HepG2 (cell line): ENCODE data around the gene ADARB1. TPM values are rescaled to one million over a fixed set of nuclear protein-coding genes. Genes with fewer than 3 reads are reported as not detected.

Source experiments
- ATAC-seq: fragments of 200-7000 bp; cut with Tn5 transposase; 3 replicates; pipeline ENCODE4 v1.9.1; 2020; ENCODE audit warnings: mild to moderate bottlenecking, moderate library complexity
- BruUV-seq: library from RNA; stranded (reverse); fragments of 400-500 nt; replicated peaks from 2 replicates; lab custom pipeline; 2021; lab: Mats Ljungman, UMichigan
- CTCF ChIA-PET: fragments of 300-600 bp; formaldehyde crosslinking; extraction: SDS; loops from one replicate; lab custom pipeline; 2021; ENCODE audit warnings: low total read pairs, inconsistent platforms, low intra/inter-chr PET ratio; lab: Yijun Ruan, JAX
- POLR2A ChIA-PET: fragments of 350-600 bp; sonication (Branson Sonifier 250); formaldehyde crosslinking; loops from one replicate; lab custom pipeline; 2020; ENCODE audit warnings: antibody characterized with exemption, inconsistent platforms; lab: Yijun Ruan, JAX
- DNase-seq: peaks from one replicate; pipeline ENCODE4 v3.0.0-alpha.2; 2015; ENCODE audit warnings: low spot score
- FAIRE-seq: peaks from 3 replicates; lab custom pipeline; 2011; peaks lifted over from hg19 to GRCh38; lab: Jason Lieb, UNC
- H2AFZ ChIP-seq: one replicate; pipeline ENCODE4 v1.6.1; 2011; ENCODE audit warnings: low read length, inconsistent platforms
- H3K27ac ChIP-seq: fragments of 300-600 bp; 3 replicates; pipeline ENCODE4 v1.8.0; 2011; ENCODE audit warnings: mixed run types, mild to moderate bottlenecking, mixed read lengths, low read length, inconsistent platforms; ENCODE audit not compliant: insufficient read depth; ENCODE audit errors: extremely low read length
- H3K27me3 ChIP-seq, 2 experiments: fragments of 200-600 bp in 1 of 2; 2 replicates in 1 of 2; 3 replicates in 1 of 2; pipeline versions ENCODE4 v1.6.0 to v1.8.0; 2011; ENCODE audit warnings: low read length in 2 of 2, mild to moderate bottlenecking in 2 of 2, moderate library complexity in 2 of 2, inconsistent platforms in 1 of 2; ENCODE audit not compliant: insufficient read depth in 2 of 2, control insufficient read depth in 1 of 2
- H3K36me3 ChIP-seq, 2 experiments: fragments of 200-600 bp in 1 of 2; replicated peaks in 1 of 2; 2 replicates in 1 of 2; 3 replicates in 1 of 2; pipeline versions ENCODE4 v1.5.1 to v1.8.0; 2011; ENCODE audit warnings: low read length in 2 of 2, inconsistent platforms in 1 of 2; ENCODE audit not compliant: insufficient read depth in 2 of 2, control insufficient read depth in 1 of 2
- H3K4me1 ChIP-seq: 2 replicates; pipeline ENCODE4 v1.5.1; 2012; ENCODE audit warnings: low read length, inconsistent platforms; ENCODE audit not compliant: insufficient read depth
- H3K4me2 ChIP-seq: 2 replicates; pipeline ENCODE4 v1.6.0; 2011; ENCODE audit warnings: low read depth, low read length, inconsistent platforms
- H3K4me3 ChIP-seq, 3 experiments: fragments of 200-600 bp in 1 of 3; sonication (generic), shearing (Covaris generic) in 1 of 3; replicated peaks in 1 of 3; 2 replicates each; pipeline ENCODE4 v1.5.1; 2011 to 2016; ENCODE audit warnings: low read length in 3 of 3, inconsistent platforms in 2 of 3, low read depth in 2 of 3, mild to moderate bottlenecking in 2 of 3, control low read depth in 1 of 3, mixed read lengths in 1 of 3; ENCODE audit not compliant: insufficient read depth in 1 of 3
- H3K79me2 ChIP-seq: one replicate; pipeline ENCODE4 v1.6.1; 2011; ENCODE audit warnings: low read length, inconsistent platforms; ENCODE audit not compliant: insufficient read depth
- H3K9ac ChIP-seq: 2 replicates; pipeline ENCODE4 v1.6.0; 2011; ENCODE audit warnings: mild to moderate bottlenecking, low read depth, low read length, inconsistent platforms; ENCODE audit not compliant: insufficient read depth
- H3K9me3 ChIP-seq: 2 replicates; pipeline ENCODE4 v1.5.1; 2012; ENCODE audit warnings: mild to moderate bottlenecking, low read length
- H4K20me1 ChIP-seq: 2 replicates; pipeline ENCODE4 v1.6.0; 2011; ENCODE audit warnings: inconsistent platforms, mild to moderate bottlenecking, low read length, moderate library complexity; ENCODE audit not compliant: insufficient read depth
- ATF7-NPFF ChIP-seq: sonication (generic); formaldehyde crosslinking; IDR thresholded peaks from 2 replicates; pipeline ENCODE4 v1.8.1; 2023; ENCODE audit warnings: mild to moderate bottlenecking, low read depth, missing genetic modification reagents, moderate library complexity
- FOXJ3 ChIP-seq: sonication (generic); formaldehyde crosslinking; IDR thresholded peaks from 2 replicates; pipeline ENCODE4 v1.4.0; 2020; ENCODE audit warnings: missing genetic modification reagents, mild to moderate bottlenecking, borderline replicate concordance
- HES4 ChIP-seq: sonication (generic); formaldehyde crosslinking; IDR thresholded peaks from 2 replicates; pipeline ENCODE4 v1.9.0; 2021; ENCODE audit warnings: mild to moderate bottlenecking, missing genetic modification reagents, borderline replicate concordance
- MEIS2 ChIP-seq: sonication (generic); formaldehyde crosslinking; IDR thresholded peaks from 2 replicates; pipeline ENCODE4 v1.9.0; 2021; ENCODE audit warnings: mild to moderate bottlenecking, missing genetic modification reagents
- PAX8 ChIP-seq: sonication (generic); formaldehyde crosslinking; IDR thresholded peaks from 2 replicates; pipeline ENCODE4 v1.8.0; 2022; ENCODE audit warnings: mild to moderate bottlenecking, missing genetic modification reagents, borderline replicate concordance
- RBM22 ChIP-seq: fragments of 200-400 bp; formaldehyde crosslinking; optimal IDR thresholded peaks from 2 replicates; pipeline ENCODE3; 2017; ENCODE audit warnings: mild to moderate bottlenecking, low read length, moderate library complexity
- ZBTB34 ChIP-seq: sonication (generic); formaldehyde crosslinking; IDR thresholded peaks from 2 replicates; pipeline ENCODE4 v1.8.0; 2022; ENCODE audit warnings: mild to moderate bottlenecking, missing genetic modification reagents
- ZBTB39 ChIP-seq: sonication (generic); formaldehyde crosslinking; IDR thresholded peaks from 2 replicates; pipeline ENCODE4 v1.5.0; 2020; ENCODE audit warnings: missing genetic modification reagents
- ZNF20 ChIP-seq: sonication (generic); formaldehyde crosslinking; IDR thresholded peaks from 2 replicates; pipeline ENCODE4 v1.4.0; 2020; ENCODE audit warnings: mild to moderate bottlenecking, moderate library complexity, missing genetic modification reagents
- ZNF225 ChIP-seq: sonication (generic); formaldehyde crosslinking; IDR thresholded peaks from 2 replicates; pipeline ENCODE4 v1.4.0; 2020; ENCODE audit warnings: mild to moderate bottlenecking, missing genetic modification reagents
- WGBS: methylation state at CpG from one replicate; pipeline ENCODE4 v1.1.6; 2017; ENCODE audit warnings: low lambda C conversion rate; 5-methylcytosine and 5-hydroxymethylcytosine counted together
- in situ Hi-C: cut with HindIII; loops from 2 replicates; pipeline ENCODE4 v1.10.0; 2017; ENCODE audit warnings: low pct_unique_long_range_greater_than_20kb; ENCODE audit not compliant: extremely low pct_ligation_motif_present
- intact Hi-C: fragments of 100-400 bp; cut with micrococcal nuclease; formaldehyde crosslinking; loops from one replicate; pipeline ENCODE4 v1.10.0; 2022; ENCODE audit not compliant: unreplicated experiment
- polyA plus RNA-seq, 8 experiments: library from polyadenylated mRNA; depleted of rRNA in 3 of 8; stranded (reverse) in 7 of 8; unstranded in 1 of 8; fragments of >200 nt; fragmentation: Illumina TruSeq in 4 of 8; extraction: Trizol in 4 of 8; gene quantifications; 2 replicates each; pipeline versions ENCODE4 v1.2.1 to v1.2.3, GENCODE V29; 2011 to 2016; ENCODE audit warnings: low read depth in 4 of 8, missing spikeins in 1 of 8, mixed read lengths in 1 of 8; ENCODE audit not compliant: insufficient read depth in 1 of 8
- total RNA-seq, 5 experiments: library from RNA; depleted of rRNA; stranded (reverse); fragments of >200 nt; fragmentation: Illumina TruSeq; extraction: Trizol; gene quantifications; 2 replicates each; pipeline ENCODE4 v1.2.3, GENCODE V29; 2016; ENCODE audit warnings: low read depth in 1 of 5

The ADARB1 gene
- total and polyA plus RNA-seq, 2 of the 13 experiments (the other 11 are each of a cell fraction or from before 2014, with no cell fraction given): 6.6 to 10.0 TPM

GRCh38 chr21:45225741-45226327 is 151.5 kb downstream of the ADARB1 start (continued):
- no peak for TF ChIP-seq FOXJ3 (CRISPR knock-in tag)
- TF ChIP-seq ZNF225 (CRISPR knock-in tag): no peak

GRCh38 chr21:45226540-45227326 is 152.4 kb downstream of the ADARB1 start:
- Histone ChIP-seq H3K79me2 (no peaks in the 10 kb centered on the region), H3K36me3 (no peaks in the 10 kb centered on the region; a peak in 2 of 5 replicates), H3K4me3 (no peak overlapping the region), H3K27ac (no peak overlapping the region), H3K9ac (no peak overlapping the region)
- DNase-seq: no peak
- WGBS: 41% methylated on average over 15 of the region's 15 CpGs
- FAIRE-seq: no peak
- intact Hi-C loops: no loop called here
- no peak for ATAC-seq
- CTCF ChIA-PET: no interaction called here
- no peak for TF ChIP-seq ZNF20 (CRISPR knock-in tag)
- TF ChIP-seq ZBTB39 (CRISPR knock-in tag): no peak
- TF ChIP-seq PAX8: no peak
- no peak for TF ChIP-seq ZBTB34 (CRISPR knock-in tag)
- TF ChIP-seq HES4: no peak
- TF ChIP-seq ATF7-NPFF: no peak
- peak; percentile 53 for TF ChIP-seq RBM22
- TF ChIP-seq MEIS2 (CRISPR knock-in tag): no peak
- TF ChIP-seq, all 625 proteins: peak for 1
- H3K27me3 ChIP-seq: peaks cover 1 to 9% of the 10 kb centered on the region in 2 experiments; a peak in 2 of 5 replicates
- no peak overlapping the region for H2AFZ ChIP-seq
- H3K4me2 ChIP-seq: no peak overlapping the region
- in situ Hi-C loops: no loop called here
- POLR2A ChIA-PET: no interaction called here
- H3K9me3 ChIP-seq: no peaks in the 10 kb centered on the region
- no TSS peak for BruUV-seq
- H4K20me1 ChIP-seq: no peaks in the 10 kb centered on the region
- H3K4me1 ChIP-seq: no peaks in the 10 kb centered on the region
